ENCODE measurements around the gene LIN7C. TPM values are rescaled to one million over a fixed set of nuclear protein-coding genes. Genes with fewer than 3 reads are reported as not detected.
A peak's percentile ranks its signal among the peaks of the same experiment; 100 is the strongest.

LIN7C gene
- total RNA-seq, 1 experiment from 2014 or later: 131 TPM

DNA sequence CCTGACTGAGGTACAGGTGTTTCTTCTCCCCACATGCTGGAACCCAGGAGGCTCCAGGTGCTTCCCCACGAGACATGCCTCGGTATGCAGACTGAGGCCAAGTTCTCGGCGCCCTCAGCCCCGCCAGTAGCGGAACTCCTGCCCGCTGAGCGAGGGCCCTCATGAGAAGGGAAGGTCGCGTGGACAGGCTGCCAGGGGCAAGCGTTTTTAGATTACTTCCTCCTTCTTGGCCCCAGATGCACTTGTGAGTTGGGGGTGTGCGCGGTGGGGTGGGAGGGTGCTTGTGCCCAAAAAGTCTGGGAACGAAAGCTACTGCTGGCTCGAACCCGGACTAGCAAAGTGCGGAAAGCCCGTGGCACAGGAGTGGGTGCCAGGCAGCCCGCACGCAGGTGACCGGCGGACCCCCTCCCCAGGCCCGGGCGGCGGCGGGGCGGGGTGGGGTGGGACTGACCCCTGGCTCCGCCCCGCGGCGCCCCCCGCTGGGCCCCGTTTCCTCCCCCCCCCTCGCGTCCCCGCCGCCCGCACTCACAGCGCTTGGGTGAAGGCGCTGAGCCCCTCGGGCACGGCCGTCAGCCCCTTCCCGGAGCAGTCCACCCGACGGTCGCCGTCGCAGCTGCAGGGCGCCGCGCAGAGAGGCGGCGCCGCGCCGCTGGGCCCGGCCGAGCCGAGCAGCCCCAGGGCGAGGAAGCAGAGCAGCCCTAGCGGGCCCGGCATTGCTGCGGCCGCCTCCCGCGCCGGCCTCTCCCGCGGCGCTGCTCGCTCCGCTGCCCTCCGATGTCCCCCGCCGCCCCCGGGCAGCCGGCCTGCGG, 34.8 kb downstream of the LIN7C start:
- TF ChIP-seq EZH2 (IDR thresholded peaks at IDR 0.05; ENCODE audit: borderline replicate concordance, low read depth, low read length, poor library complexity, severe bottlenecking): no peak
- TF ChIP-seq, protein P1, sequence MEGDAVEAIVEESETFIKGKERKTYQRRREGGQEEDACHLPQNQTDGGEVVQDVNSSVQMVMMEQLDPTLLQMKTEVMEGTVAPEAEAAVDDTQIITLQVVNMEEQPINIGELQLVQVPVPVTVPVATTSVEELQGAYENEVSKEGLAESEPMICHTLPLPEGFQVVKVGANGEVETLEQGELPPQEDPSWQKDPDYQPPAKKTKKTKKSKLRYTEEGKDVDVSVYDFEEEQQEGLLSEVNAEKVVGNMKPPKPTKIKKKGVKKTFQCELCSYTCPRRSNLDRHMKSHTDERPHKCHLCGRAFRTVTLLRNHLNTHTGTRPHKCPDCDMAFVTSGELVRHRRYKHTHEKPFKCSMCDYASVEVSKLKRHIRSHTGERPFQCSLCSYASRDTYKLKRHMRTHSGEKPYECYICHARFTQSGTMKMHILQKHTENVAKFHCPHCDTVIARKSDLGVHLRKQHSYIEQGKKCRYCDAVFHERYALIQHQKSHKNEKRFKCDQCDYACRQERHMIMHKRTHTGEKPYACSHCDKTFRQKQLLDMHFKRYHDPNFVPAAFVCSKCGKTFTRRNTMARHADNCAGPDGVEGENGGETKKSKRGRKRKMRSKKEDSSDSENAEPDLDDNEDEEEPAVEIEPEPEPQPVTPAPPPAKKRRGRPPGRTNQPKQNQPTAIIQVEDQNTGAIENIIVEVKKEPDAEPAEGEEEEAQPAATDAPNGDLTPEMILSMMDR (conservative IDR thresholded peaks at IDR 0.05; ENCODE audit: low read depth, low read length): no peak
- H3K36me3 ChIP-seq (ENCODE audit: insufficient read depth, low read length, poor library complexity, severe bottlenecking): no peaks in the 10 kb centered on the region
- intact Hi-C loops (cut with micrococcal nuclease; ENCODE audit: unreplicated experiment): loop anchor here (1.0 kb wide), 1 partner anchor 108 kb away; the partner anchor contains the start of gene CCDC34
- ChIA-PET POLR2A (ENCODE audit: low non-redundant PET) (interaction anchor here (0.6 to 1.0 kb wide), 2 partner anchors 94 to 258 kb away, joined by 5 to 6 read pairs; no protein-coding TSS in a partner anchor), CTCF (interaction anchor here (0.6 to 1.6 kb wide), 8 partner anchors 14 to 920 kb away, joined by 3 to 13 read pairs (median 5); no protein-coding TSS in a partner anchor)
- peaks cover 32% of the 10 kb centered on the region for H3K4me1 ChIP-seq (ENCODE audit: insufficient read depth, low read length, poor library complexity, severe bottlenecking)
- no peaks in the 10 kb centered on the region for H3K9me3 ChIP-seq (ENCODE audit: low read depth, low read length, poor library complexity, severe bottlenecking)
- H3K27me3 ChIP-seq (replicated peaks; ENCODE audit: insufficient read depth, low read depth, low read length, poor library complexity): no peaks in the 10 kb centered on the region
- H3K27ac ChIP-seq (ENCODE audit: low read depth, low read length, poor library complexity, severe bottlenecking): peak overlapping the region; percentile 81
- BruUV-seq (replicated peaks): no TSS peak
- peak overlapping the region; percentile 72 for H3K4me3 ChIP-seq (ENCODE audit: low read depth, low read length, poor library complexity, severe bottlenecking)
- DNase-seq (ENCODE audit: low spot score): peak; percentile 75

DNA sequence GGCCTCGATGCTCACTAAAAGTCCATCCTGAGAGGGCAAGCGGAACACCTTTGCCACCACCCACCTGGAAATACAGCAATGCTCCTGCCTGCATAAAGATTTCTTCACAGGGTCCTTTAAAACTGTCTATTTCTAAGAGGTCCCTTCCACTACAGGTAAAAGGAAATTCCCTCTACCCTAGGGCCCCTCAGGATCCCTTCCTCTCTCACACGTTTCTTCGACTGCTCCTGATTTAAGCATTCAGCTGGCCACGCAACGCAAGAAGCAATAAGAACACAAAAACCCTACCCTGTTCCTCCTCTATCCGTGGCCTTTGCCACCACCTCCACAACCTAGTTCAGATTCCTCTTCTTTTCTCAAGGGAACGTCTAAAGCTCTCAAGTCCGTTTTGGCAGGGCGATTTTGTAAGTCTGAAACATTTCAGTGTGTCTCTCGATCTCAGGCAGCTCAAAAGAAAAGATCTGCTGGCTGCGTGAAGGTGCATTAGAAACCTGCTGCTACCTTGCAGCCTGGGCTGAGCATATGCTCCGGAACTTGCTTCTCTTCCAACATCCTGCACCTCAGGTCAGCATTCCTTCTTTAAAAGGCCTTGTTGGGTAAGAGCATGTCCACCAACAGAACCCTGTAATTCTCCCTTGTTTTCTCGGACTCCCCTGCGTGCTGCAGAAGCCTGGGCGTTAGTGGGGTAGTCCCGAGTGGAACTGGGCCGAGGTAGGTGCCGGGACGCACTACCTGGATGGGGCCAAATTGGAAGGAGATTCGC, 35.6 kb downstream of the LIN7C start:
- peak overlapping the region; percentile 72 for H3K4me3 ChIP-seq (ENCODE audit: low read depth, low read length, poor library complexity, severe bottlenecking)
- intact Hi-C loops (cut with micrococcal nuclease; ENCODE audit: unreplicated experiment): no loop called here
- TF ChIP-seq, protein P1 (conservative IDR thresholded peaks at IDR 0.05; ENCODE audit: low read depth, low read length): no peak
- no peak for TF ChIP-seq EZH2 (IDR thresholded peaks at IDR 0.05; ENCODE audit: borderline replicate concordance, low read depth, low read length, poor library complexity, severe bottlenecking)
- CTCF ChIA-PET: no interaction called here
- H3K27ac ChIP-seq (ENCODE audit: low read depth, low read length, poor library complexity, severe bottlenecking): no peak overlapping the region
- no peak for DNase-seq (ENCODE audit: low spot score)
- no TSS peak for BruUV-seq (replicated peaks)
- H3K36me3 ChIP-seq (ENCODE audit: insufficient read depth, low read length, poor library complexity, severe bottlenecking): no peaks in the 10 kb centered on the region
- no peaks in the 10 kb centered on the region for H3K9me3 ChIP-seq (ENCODE audit: low read depth, low read length, poor library complexity, severe bottlenecking)
- POLR2A ChIA-PET (ENCODE audit: low non-redundant PET): no interaction called here
- H3K27me3 ChIP-seq (replicated peaks; ENCODE audit: insufficient read depth, low read depth, low read length, poor library complexity): no peaks in the 10 kb centered on the region
- peaks cover 32% of the 10 kb centered on the region for H3K4me1 ChIP-seq (ENCODE audit: insufficient read depth, low read length, poor library complexity, severe bottlenecking)

DNA sequence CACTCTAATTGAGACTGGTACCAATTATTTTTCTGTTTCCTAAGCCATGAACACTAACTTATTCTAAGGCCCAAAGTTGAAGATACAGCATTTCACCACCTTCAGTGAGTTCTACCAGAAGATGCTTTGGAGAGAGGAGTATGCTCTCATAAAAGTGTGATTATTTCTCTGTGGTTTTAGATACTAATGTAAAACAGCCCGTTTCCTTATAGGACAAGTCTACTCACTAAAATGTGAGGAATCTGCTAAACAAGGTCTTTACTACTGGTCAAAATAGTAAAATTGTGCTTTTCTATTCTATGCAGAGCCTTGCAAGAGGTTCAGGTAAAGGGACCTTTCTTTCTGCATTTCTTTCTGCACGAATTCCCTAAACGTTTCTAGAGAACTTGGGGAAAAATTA, 36.4 kb downstream of the LIN7C start:
- CTCF ChIA-PET: no interaction called here
- intact Hi-C loops (cut with micrococcal nuclease; ENCODE audit: unreplicated experiment): no loop called here
- H3K4me1 ChIP-seq (ENCODE audit: insufficient read depth, low read length, poor library complexity, severe bottlenecking): peaks cover 39% of the 10 kb centered on the region
- no peaks in the 10 kb centered on the region for H3K27me3 ChIP-seq (replicated peaks; ENCODE audit: insufficient read depth, low read depth, low read length, poor library complexity)
- POLR2A ChIA-PET (ENCODE audit: low non-redundant PET): no interaction called here
- H3K36me3 ChIP-seq (ENCODE audit: insufficient read depth, low read length, poor library complexity, severe bottlenecking): no peaks in the 10 kb centered on the region
- no TSS peak for BruUV-seq (replicated peaks)
- no peaks in the 10 kb centered on the region for H3K9me3 ChIP-seq (ENCODE audit: low read depth, low read length, poor library complexity, severe bottlenecking)
- TF ChIP-seq EZH2 (IDR thresholded peaks at IDR 0.05; ENCODE audit: borderline replicate concordance, low read depth, low read length, poor library complexity, severe bottlenecking): no peak
- TF ChIP-seq, protein P1 (conservative IDR thresholded peaks at IDR 0.05; ENCODE audit: low read depth, low read length): no peak
- H3K27ac ChIP-seq (ENCODE audit: low read depth, low read length, poor library complexity, severe bottlenecking): no peak overlapping the region
- DNase-seq (ENCODE audit: low spot score): no peak
- H3K4me3 ChIP-seq (ENCODE audit: low read depth, low read length, poor library complexity, severe bottlenecking): peak overlapping the region; percentile 72

All from A673 (cell line).